ENCODE results near the gene ATP8A2.

ATP8A2 gene

DNA sequence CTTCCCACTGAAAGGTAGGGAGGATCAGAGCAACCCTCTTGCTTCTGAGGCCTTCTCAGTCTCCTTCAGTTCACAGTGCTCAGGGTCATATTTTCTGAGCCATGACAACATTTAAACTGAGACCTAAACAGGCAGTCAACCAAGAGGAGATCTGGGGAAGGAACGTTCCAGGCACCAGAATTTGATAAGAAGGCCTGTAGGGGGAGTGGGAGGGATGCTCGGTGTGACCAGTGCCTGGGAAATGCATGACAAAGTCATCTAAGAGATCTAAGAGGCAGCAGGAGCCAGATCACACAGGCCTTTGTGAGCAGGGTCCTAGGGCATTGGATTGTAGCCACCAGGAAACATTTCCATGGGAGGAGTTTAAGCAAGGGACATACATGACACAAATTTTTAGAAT lies 608.5 kb downstream of the ATP8A2 start:
- no peak overlapping the region for H3K4me3 ChIP-seq (ENCODE audit: low read length)
- peak; percentile 37 for TF ChIP-seq CTCF (IDR thresholded peaks at IDR 0.05; ENCODE audit: insufficient read depth, low read depth, low read length, missing control alignments)
- DNase-seq (ENCODE audit: low read depth): peak; percentile 30

GRCh38 chr13:25981060-25981459 lies 609.3 kb downstream of the ATP8A2 start:
- no peak for DNase-seq (ENCODE audit: low read depth)
- no peak overlapping the region for H3K4me3 ChIP-seq (ENCODE audit: low read length)
- no peak for TF ChIP-seq CTCF (IDR thresholded peaks at IDR 0.05; ENCODE audit: insufficient read depth, low read depth, low read length, missing control alignments)

- DNase-seq (ENCODE audit: low read depth): peak; percentile 13
- no peak for TF ChIP-seq CTCF (IDR thresholded peaks at IDR 0.05; ENCODE audit: insufficient read depth, low read depth, low read length, missing control alignments)
- no peak overlapping the region for H3K4me3 ChIP-seq (ENCODE audit: low read length)
These were observed 611.1 kb downstream of the ATP8A2 start for GRCh38 chr13:25982907-25983306.

GRCh38 chr13:25987987-25988386 lies 616.2 kb downstream of the ATP8A2 start:
- TF ChIP-seq CTCF (IDR thresholded peaks at IDR 0.05; ENCODE audit: insufficient read depth, low read depth, low read length, missing control alignments): no peak

DNA sequence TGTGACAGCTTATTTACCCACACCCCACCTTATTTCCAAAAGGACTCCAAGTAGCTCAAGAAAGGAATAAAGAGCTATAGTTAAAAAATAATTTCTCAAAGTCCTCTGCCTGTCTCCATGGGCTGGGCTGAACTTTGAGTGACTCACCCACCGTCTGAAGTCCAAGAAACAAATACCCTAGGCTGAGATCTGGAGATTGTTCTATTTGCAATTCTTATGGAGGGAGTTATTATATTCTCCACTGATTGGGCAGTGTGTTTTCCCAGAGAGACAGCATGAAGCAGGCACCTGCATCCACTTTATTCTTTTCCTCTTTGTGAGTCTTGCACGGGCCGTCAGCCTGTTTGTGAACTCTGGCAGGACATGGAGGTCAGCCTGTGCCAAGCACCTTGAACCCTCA lies 616.9 kb downstream of the ATP8A2 start:
- DNase-seq (ENCODE audit: low read depth): no peak
- TF ChIP-seq CTCF (IDR thresholded peaks at IDR 0.05; ENCODE audit: insufficient read depth, low read depth, low read length, missing control alignments): no peak
- no peak overlapping the region for H3K4me3 ChIP-seq (ENCODE audit: low read length)

More at GRCh38 chr13:25987987-25988386, 616.2 kb downstream of the ATP8A2 start:
- no peak overlapping the region for H3K4me3 ChIP-seq (ENCODE audit: low read length)
- no peak for DNase-seq (ENCODE audit: low read depth)

DNA sequence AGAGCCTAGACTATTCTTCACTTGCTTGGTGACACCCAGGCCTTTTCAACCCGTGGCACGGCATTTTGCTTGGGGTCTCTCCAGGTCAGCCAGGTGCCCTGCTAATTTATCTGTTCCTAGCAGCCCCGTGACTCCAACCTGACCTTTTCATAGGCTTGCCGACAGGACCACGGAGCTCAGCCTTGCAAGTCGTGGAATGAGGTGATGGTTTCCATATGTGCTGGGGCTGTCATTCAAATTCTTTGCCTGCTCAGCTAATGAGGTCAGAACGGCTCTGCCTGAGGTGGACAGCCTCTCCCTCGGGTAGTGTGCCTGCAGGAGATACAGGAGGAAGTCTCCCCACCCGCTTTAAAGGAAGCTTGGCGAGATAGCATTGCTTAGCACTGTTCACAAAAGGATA lies 619.0 kb downstream of the ATP8A2 start:
- no peak overlapping the region for H3K4me3 ChIP-seq (ENCODE audit: low read length)
- TF ChIP-seq CTCF (IDR thresholded peaks at IDR 0.05; ENCODE audit: insufficient read depth, low read depth, low read length, missing control alignments): no peak
- DNase-seq (ENCODE audit: low read depth): no peak

DNA sequence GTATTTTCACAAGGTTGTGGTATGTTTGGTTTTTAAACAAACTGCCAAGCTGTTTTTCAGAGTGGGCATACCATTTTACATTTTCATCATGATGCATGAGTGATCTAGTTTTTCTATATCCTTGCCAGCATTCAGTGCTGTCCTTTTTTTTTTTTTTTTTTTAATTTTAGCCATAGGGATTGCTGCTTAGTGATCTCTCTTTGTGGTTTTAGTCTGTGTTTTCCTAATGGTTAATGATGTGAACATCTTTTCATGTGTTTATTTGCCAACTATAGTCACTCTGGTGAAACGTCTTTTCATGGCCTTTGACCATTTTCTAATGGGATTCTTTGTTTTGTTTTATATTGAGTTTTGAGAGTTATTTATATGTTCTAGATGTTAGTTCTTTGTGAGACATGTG lies 620.3 kb downstream of the ATP8A2 start:
- DNase-seq (ENCODE audit: low read depth): no peak
- H3K4me3 ChIP-seq (ENCODE audit: low read length): no peak overlapping the region
- TF ChIP-seq CTCF (IDR thresholded peaks at IDR 0.05; ENCODE audit: insufficient read depth, low read depth, low read length, missing control alignments): no peak
